ENCODE measurements around the gene POU6F2.
"Not testable (repeated sequence)": the region's sequence is repeated elsewhere in the genome, so short reads cannot be mapped to it uniquely, and the experiment has no call there.

POU6F2 gene

GRCh38 chr7:39001595-39001994, 23.9 kb downstream of the POU6F2 start:
- DNase-seq: no peak

- no peak for DNase-seq
Measured at GRCh38 chr7:39002755-39003154, 25.0 kb downstream of the POU6F2 start.

- DNase-seq: no peak
Measured at GRCh38 chr7:39005036-39005435, 27.3 kb downstream of the POU6F2 start.

- no peak for DNase-seq
Measured at GRCh38 chr7:39005461-39005860, 27.8 kb downstream of the POU6F2 start.

GRCh38 chr7:39013049-39013939, 35.6 kb downstream of the POU6F2 start:
- DNase-seq: not testable (repeated sequence)

GRCh38 chr7:39016609-39017008, 38.9 kb downstream of the POU6F2 start:
- no peak for DNase-seq

- DNase-seq: no peak
Measured at GRCh38 chr7:39017369-39017915, 39.7 kb downstream of the POU6F2 start.

GRCh38 chr7:39022796-39023195, 45.1 kb downstream of the POU6F2 start:
- DNase-seq: no peak

- DNase-seq: no peak
Measured at GRCh38 chr7:39027491-39027890, 49.8 kb downstream of the POU6F2 start.

- DNase-seq: no peak
Measured at GRCh38 chr7:39033885-39034624, 56.3 kb downstream of the POU6F2 start.

- DNase-seq: no peak
Measured at GRCh38 chr7:39035156-39035555, 57.4 kb downstream of the POU6F2 start.

GRCh38 chr7:39035903-39036302, 58.2 kb downstream of the POU6F2 start:
- no peak for DNase-seq

GRCh38 chr7:39042670-39043069, 65.0 kb downstream of the POU6F2 start:
- no peak for DNase-seq

- no peak for DNase-seq
Measured at GRCh38 chr7:39043531-39043930, 65.8 kb downstream of the POU6F2 start.

GRCh38 chr7:39044489-39044888, 66.8 kb downstream of the POU6F2 start:
- DNase-seq: no peak

- DNase-seq: no peak
Measured at GRCh38 chr7:39045231-39045630, 67.5 kb downstream of the POU6F2 start.

GRCh38 chr7:39051279-39051678, 73.6 kb downstream of the POU6F2 start:
- no peak for DNase-seq

GRCh38 chr7:39051707-39052106, 74.0 kb downstream of the POU6F2 start:
- no peak for DNase-seq

- DNase-seq: no peak
Measured at GRCh38 chr7:39054731-39055130, 77.0 kb downstream of the POU6F2 start.

- DNase-seq: no peak
Measured at GRCh38 chr7:39056153-39056552, 78.4 kb downstream of the POU6F2 start.

GRCh38 chr7:39062811-39063210, 85.1 kb downstream of the POU6F2 start:
- no peak for DNase-seq

GRCh38 chr7:39069031-39069430, 91.3 kb downstream of the POU6F2 start:
- DNase-seq: no peak

All from activated naive CD4-positive, alpha-beta T cell treated with Interleukin-2 at 50 U/mL for 16 hours (primary cell).